GM03348 (cell line): ENCODE results near the gene GRHL1.
"Not testable (repeated sequence)": the region's sequence is repeated elsewhere in the genome, so short reads cannot be mapped to it uniquely, and the experiment has no call there.

Source experiments
- DNase-seq: peaks from one replicate; pipeline ENCODE4 v3.0.0; 2012; ENCODE audit warnings: low spot score

The GRHL1 gene

DNA sequence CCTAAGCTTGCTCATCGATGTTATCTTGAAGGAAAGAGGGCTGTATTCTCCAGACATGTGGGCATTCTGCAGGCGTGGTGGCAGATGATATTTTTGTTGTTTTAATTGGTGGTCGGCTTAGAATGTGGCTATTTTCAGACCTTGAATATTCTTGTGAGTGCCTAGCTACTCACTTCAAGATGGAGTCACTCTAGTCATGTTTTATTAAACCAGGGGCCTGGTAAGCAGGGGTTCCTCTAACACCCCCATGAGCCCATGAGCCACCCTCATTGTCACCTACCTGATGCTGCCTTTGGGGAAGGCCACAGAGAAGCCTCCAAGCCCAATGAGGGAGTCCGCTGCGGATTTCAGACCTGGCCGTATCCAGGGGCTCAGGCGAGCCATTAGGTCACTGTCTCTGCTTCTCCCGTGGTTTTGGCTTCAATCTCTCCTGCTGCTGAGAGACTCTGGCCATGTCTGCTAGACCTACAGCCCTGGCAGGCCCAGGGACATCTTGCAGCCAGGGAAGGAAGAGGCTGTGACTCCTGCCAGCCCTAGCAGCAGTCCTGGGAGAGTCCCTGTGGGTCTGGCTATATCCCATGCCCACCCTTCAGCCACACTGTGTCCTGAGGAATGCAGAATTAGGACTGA, 75.6 kb downstream of the GRHL1 start:
- no peak for DNase-seq

DNA sequence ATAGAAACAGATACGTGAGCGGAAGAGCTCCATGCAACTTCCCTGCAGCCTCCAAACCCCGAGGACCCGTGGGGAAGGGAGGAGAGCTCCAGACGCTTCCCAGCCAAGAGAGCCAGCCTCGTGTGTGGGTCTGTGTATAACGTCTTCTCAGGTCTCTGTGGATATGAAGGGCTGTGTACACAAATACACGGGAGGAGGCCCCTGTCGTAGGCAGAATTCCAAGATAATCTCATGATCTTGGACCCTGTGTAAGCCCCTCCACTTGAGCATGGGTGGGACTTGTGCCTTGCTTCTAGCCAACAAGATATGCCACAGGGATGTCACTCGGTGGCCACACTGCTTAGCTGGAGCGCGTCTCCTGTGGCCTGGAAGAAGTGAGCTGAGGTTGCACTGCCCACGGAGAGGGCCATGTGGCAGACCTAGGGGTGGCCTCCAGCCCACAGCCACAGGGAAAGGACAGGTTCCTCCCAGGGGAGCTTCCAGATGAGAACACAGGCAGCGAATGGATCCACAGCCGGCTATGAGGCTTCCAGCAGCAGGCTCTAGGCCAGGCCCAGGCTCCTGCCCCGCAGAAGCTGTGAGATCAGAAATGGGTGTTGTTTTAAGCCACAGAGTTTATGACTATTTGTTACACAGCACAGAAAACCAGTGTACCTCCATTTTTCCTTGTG, 76.3 kb downstream of the GRHL1 start:
- no peak for DNase-seq

DNA sequence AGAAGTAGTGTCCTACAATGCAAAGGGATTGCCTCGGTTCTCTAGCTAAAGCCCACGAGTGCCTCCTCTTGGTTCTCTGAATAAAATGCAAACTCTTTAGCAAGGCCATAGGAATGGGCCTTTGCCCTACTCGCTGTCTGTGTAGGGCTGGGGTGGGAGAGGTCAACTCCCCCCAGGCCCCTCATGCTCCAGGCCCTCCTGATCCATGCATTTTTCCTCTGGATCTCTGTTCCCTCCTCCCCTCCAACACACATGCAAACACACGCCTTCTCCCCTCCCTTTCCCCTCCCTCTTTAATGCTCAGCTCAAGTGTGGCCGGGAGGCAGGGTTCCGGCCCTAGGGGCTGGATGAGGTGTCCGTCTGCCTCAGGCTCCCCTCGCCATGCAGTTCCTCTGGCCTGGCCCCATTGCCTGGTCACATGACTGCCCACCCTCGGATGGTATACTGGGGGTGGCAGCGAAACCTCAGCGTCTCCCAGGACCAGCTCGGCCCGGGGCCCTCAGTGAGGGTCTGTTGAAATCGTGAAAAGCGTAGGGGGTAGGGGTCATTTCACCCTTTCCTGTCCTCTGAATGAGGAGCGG, 77.0 kb downstream of the GRHL1 start:
- DNase-seq, result no peak

DNA sequence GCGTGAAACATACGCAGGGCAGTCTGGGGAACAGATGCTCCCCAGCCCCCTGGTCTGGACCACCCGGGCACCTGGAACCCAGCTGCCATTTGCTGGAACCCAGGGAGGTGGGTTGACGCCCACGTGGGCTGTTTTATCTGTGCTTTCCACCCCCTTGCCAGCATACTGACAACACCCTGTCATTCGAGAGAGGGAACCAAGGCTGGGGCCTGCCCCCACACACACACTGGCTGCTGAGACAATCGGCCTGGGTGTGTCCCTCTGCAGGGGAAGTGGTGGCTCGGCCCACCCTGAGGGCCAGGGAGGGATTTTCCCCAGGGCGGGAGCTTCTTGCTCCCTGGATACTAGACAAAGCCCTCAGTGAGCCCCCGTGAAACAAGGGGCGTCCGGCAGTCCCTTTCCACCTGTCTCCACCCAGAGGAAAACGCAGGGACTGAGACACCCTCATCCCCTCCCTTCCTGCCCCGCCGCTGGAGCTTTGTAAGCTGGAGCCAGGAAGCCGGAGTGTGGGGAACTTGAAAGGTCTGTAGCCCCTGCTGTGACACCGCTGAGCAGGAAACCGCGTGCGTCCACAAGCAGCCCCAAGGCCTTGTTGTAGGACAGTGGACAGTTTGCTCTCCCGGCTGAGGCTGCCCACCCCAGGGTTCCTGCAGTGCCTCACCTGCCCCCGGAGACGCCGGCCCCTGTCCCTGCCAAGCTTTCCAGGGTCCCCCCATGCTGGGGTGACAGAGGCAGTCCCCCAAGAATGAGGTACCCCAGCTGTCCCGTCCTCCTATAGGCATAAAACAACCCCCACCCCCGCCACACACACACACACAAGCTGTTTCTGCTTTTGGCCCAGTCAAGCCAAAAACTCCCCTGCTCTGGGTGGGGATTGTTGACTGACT, 77.7 kb downstream of the GRHL1 start:
- peak; percentile 49 for DNase-seq

DNA sequence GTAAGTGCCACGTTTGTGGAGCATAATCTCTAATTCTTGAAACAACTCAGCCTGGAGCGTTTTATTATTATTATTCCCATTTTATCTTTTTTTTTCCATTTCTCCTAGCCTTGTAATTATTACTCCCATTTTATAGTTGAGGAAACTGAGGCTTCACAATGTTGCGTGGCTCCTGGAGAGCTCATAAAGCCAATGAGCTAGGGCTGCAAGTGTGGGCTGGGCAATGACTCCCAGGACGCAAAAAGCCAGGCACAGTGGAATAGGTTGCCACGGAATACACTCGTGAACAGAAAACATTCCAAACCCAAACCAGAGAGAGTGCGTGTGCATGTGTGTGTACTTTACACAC, 78.4 kb downstream of the GRHL1 start:
- no peak for DNase-seq

DNA sequence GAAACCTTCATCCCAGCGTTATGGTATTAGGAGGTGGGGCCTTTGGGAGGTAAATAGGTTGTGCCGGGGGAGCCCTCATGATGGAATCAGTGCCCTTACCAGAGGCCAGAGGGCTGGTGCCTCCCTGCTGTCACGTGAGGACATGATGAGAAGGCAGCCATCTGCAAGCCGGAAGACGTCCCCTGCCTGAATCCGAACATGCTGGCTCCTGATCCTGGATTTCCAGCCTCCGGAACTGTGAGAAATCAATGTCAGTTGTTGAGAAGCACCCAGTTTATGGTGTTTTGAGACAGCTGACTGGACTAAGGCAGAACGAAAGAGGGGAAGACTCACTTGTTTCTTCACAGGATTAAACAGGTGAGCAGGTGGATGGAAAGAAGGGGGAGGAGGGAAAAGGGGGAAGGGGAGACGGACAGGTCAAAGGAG, 78.8 kb downstream of the GRHL1 start:
- no peak for DNase-seq

DNA sequence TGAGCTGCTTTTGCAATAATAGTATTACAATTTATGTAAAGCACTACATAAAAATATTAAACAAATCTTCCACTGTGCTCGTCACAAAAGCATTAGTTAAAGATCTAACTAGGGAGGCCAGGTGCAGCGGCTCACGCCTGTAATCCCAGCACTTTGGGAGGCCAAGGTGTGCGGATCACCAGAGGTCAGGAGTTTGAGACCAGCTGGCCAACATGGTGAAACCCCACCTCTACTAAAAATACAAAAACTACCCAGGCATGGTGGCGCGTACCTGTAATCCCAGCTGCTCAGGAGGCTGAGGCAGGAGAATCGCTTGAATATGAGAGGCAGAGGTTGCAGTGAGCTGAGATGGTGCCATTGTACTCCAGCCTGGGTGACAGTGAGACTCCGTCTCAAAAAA, 79.3 kb downstream of the GRHL1 start:
- not testable (repeated sequence) for DNase-seq

DNA sequence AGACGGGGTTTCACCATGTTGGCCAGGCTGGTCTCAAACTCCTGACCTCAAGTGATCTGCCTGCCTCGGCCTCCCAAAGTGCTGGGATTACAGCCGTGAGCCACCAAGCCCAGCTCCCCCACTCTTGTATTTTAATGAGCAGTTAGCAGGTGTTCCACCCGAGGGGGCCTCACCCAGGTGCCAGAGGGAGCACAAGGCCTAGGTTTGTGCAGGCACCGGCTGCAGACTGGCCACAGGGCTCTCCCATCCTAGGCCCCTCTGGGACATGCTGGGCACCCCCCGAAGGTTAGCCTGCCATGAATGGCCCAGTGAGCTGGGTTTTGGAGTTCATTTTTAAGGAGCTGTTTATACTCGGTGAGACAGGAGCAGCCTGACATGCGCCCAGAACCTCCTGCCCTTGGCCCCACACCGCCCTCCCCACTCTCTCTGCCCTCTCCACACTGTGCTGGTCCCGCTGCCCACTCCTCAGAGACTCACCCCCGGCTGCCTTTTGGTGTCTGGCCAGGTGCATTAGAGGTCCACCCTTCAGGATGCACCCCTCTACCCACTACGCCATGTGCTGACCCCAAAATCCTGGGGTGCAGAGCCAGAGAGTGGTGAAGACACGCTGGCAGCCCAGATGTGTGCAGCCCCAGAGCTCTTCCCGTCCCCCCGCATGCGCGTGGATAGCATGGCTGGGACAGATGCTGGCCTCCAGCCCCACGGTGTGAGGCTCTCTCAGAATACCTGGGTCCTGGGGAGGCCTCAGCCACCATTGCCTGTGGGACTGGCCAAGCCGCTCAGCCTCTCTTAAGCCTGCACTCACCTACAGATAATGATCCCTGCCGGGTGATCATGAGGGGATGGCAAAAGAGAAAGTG, 80.6 kb downstream of the GRHL1 start:
- DNase-seq, result no peak

DNA sequence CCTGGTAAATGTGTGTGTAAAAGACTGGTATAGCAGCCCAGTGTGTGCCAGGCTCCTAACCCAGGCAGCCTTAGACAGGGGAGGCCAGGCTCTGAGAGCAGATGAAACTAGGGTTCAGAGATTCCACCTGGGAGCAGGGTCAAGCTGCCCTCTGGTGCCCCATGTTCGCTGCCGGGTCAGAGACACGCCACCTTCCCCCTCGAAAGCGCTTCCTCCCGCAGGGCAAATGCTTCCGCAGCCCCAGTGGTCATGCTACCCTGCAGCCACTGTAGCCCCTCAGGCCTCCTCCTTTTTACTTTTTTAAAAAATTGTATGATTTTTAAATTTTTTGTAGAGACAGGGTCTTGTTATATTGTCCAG, 81.2 kb downstream of the GRHL1 start:
- no peak for DNase-seq

DNA sequence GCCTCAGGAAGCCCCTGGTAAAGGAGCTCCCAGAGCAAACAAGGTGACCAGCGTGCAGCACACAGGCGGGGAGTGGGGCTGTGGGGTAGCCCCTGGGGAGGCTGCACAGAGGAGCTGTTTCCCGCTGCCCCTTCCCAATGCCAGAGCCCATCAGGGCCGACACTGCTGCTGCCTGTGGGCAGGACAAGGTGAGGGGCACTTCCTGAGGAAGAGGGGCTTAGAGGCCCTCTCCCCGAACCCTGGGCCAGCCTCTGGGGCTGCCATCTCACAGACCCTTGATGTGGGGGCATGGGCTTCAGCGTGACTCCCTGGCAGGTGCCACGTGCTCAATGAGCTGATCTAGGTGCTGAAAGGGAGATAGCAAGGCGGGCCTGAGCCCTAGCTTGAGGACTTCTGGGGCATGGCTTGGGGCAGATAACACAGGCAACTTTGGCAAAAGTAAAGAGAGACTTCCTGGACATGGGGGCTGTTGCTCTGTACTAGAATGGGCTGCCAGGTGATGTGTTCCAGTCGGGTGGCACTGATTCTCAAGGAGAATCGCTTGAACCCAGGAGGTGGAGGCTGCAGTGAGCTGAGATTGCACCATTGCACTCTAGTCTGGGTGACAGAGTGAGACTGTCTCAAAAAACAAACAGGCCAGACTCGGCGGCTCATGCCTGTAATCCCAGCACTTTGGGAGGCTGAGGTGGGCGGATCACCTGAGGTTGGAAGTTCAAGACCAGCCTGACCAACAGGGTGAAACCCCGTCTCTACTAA, 81.9 kb downstream of the GRHL1 start:
- no peak for DNase-seq

DNA sequence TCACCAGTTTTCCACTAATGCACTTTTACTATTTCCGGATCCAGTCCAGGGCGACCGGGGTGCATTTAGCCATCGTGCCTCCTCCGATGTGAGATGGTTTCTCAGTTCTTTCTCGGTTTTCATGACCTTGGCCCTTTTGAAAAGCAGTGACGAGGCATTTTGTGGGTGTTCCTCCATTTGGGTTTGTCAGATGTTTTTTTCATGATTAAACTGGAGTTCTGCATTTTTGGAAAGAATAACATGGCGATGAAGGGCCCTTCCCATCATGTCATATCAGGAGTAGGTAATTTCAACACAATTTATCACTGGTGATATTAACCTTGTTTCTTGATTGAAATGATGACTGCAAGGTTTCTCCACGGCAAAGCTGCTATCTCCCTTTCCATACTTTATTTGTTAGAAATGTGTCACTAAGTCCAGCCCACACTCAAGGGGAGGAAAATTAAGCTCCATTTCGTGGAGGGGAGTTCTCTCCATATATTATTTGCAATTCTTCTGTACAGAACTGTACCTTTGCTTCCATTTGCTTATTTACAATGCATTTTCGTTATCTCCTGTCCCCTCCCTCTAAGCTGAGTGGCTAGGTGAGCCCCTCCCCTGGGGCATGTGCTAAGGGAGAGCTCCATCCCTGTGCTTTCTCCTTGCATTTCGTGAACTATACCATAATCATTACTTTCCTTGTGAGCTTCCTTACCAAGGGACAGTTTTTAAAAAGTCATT, 83.0 kb downstream of the GRHL1 start:
- DNase-seq, result no peak

DNA sequence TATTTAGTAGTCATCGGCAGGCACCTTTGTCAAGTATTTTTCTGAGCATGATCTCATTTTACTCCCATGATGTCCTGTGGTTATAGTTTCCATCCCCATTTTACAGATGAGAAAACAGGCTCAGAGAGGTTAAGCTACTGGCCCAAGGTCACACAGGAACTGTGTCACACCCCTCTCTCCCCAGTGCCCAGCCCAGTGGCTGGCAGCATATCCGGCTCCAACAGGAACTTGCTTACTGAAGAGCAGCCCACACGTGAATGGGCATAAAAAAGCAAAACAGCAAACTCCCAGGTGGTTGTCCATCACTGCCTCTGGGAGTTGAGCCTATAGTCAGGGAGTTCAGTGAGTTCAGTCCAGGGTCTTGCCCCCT, 83.5 kb downstream of the GRHL1 start:
- DNase-seq, result no peak

DNA sequence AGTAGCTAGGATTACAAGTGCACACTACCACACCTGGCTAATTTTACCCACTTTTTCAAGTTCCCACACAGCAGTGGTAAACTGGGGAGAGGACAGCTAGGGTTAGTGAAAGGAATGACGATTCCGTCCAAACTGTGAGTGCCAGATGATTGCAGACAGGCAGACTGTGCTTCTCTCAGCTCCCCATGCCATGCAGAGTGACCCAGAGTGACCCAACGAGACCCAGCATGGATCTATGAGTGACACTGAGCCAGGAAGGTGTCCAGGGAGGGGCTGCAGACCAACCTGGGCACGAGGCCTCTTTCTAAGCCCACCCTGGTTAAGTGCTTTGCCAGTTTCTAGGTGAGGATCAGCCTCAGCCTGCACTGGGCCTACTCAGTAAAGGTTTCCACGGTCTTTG, 84.1 kb downstream of the GRHL1 start:
- DNase-seq, result no peak

DNA sequence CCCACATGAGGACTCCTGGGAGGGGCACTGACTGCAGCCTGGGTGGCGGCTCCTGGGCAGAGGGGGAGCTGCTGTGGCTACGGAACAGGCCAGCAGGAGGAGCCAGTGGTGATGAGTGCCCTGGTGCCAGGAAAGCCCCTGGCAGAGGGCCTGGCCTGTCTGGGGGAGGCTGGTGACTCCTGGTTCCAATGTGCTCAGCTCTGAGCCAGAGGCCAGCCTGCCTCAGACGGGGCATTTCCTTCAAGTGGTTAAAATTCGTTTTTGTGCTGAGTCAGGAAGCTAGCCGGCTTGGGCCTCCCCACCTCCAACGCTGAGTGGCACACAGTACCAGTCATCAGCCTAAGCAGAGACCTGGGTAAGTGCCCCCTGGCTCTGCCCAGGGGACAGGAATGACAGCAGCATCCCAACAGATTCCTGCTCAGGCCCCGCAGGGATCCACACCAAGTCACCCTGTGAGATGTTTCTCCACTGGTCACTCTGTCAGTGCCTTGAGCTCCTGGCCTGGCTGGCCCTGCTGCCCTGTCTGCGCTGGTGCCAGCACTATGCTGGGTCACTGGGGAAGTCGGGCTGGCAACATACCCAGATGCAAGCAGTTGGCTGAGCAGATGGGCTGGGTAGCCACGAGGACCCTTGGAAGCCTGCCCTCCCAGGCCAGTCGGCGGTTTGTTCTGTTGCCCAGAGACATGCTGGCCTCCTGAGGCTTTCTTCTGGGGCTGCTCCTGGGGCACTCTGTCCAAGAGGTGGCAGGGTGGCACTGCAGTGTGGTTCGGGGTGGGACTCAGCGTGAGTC, 84.8 kb downstream of the GRHL1 start:
- peak; percentile 83 for DNase-seq

DNA sequence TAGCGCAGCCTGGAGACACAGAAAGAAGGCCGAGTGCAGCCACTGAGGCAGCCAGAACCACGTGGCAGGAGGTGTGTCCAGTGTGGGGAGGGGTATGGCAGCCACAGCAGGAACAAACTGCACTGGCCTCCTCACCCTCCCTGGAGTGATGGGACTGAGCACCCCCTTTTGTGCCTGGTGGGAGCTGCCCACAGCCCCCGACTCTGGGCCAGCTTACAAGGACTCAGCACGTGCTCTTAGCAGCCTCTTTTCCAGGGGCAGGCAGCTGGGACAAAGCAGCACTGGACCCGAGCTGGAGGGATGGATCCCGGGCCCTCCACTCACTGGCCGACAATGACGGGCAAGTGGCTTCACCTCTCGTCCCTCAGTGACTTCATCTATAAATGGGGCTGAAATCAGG, 86.6 kb downstream of the GRHL1 start:
- DNase-seq, result no peak

DNA sequence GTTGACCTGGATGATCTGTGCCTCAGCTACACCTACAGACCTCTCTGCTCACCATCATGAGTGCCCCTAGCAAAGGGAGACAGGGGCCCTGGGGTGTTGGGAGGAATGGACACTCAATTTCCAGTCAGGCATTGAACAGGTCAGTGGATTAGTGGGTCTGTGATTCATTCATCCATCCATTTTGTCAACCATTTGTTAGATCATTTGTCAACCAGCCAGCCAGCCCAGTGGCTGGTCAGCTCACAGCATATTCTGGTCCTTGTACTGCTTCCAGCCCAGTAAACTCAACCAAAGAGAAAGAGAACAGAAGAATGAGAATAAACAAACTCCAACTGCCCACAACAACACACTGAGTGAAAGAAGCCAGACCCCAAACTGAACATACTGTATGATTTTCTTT, 87.2 kb downstream of the GRHL1 start:
- DNase-seq, result no peak

DNA sequence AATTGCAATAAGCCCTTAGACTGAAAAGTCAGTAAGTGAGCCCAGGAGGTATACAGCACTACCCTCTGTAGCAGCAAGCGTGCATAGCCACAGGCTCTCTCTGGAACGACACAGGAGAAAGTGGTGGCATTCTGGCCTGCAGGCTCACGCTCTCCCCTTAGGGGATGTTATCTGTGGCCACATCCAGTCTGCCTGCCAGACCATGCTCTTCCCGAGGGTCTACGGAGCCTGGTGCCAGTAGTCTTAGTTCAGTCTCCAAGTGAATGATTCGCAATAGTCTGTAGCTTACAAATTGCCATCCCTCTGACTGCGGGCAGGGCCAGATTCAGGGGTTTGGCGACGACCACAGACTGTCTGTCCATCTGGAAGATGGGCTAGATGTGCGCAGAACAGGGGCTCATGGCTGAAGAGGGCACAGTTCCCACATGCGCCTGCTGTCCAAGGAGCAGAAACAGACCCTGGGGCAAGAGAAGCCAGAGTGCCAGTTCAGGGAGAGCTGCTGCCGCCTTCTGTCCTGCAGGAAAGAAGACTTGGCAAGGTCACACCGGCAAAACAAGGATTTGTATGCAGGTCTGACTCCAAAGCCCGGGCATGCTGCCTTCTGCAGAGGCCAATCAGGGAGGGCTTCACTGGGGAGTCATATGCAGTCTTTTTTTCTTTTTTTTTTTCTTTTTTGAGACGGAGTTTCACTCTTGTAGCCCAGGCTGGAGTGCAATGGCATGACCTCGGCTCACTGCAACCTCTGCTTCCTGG, 88.3 kb downstream of the GRHL1 start:
- peak; percentile 48 for DNase-seq

DNA sequence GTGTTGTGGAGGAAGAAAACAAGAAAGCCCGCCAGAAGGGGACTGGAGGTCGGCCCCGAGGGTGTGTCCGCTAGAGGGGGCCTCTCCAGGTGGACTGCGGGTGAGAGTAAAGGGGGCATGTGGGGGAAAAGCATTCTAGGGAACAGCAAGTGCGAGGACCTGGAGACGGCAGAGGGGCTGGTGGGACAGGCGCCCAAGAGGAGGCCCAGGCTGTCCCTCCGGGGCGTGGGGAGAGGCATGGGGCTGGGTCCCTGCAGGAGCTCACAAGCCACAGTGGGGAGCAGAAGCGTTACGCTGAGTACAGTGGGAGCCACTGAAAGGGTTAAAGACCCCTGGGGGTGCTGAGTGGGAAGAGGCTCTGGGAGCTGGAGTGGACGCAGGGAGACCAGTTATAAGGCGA, 90.2 kb downstream of the GRHL1 start:
- DNase-seq, result no peak
